ENCODE measurements around the gene TOM1L1.

Gene TOM1L1

DNA sequence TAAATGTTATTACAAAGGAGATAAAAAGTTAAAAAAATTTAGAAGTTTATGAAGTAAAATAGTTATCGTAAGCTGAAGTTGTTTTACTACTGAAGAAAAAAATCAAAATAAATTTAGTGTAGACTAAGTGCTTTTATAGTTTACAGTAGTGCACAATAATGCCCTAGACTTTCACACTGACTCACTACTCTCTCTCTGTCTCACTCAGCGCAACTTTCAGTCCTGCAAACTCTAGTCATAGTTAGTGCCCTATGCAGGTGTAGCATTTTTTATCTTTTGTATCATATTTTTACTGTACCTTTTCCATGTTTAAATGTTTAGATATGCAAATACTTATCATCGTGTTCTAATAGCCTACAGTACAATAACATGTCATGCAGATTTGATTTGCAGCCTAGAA, 17.7 kb upstream of the TOM1L1 start:
- H3K27ac Mint-ChIP-seq, result no peak overlapping the region
- H3K36me3 Mint-ChIP-seq (ENCODE audit: low read depth), result no peaks in the 10 kb centered on the region
- no peaks in the 10 kb centered on the region for H3K9me3 Mint-ChIP-seq
- H3K4me1 Mint-ChIP-seq, result no peaks in the 10 kb centered on the region
- no peak for DNase-seq
- no peak for ATAC-seq
- H3K4me3 Mint-ChIP-seq, result no peak overlapping the region
- no peaks in the 10 kb centered on the region for H3K27me3 Mint-ChIP-seq

DNA sequence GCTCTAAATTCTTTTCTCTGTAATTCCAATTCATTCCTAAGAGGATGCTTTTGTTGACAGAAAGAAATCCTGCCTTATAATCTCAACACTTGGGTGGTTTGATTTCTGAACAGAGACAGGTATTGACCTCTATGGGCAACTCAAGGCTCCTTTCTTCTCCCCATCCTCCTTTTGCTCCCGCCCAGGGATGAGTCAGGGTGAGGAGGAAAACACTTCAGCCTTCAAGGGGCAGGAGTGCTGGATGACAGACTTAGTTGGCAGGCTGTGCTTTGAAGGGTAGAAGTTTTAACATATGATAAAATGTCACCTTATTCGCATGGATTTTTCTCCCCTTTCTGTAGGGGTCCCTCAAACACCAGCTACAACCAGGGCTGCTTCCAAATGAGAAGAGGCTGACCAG, 16.7 kb upstream of the TOM1L1 start:
- Mint-ChIP-seq H3K9me3 (no peaks in the 10 kb centered on the region), H3K4me3 (no peak overlapping the region), H3K4me1 (no peaks in the 10 kb centered on the region), H3K27ac (no peak overlapping the region), H3K27me3 (no peaks in the 10 kb centered on the region), H3K36me3 (ENCODE audit: low read depth) (no peaks in the 10 kb centered on the region)
- ATAC-seq, result no peak
- DNase-seq, result no peak

DNA sequence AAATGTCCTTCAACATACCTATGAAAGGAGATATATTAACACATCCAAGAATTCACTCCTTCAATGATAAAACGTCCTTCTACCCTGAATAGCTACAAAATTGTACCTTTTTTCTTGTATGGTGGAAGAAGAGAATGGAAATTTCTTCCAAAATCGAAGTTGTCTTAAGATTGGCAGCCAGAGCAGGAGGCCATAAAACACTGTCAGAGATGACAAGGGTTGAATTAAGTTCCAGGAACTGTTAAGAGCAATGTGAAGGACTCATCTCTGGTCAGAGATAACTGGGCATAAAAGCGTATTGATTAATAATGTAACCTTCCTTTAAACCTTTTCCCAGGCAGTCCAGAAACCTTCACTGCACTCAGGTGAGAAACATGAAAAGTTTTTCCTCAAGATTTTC, 12.9 kb upstream of the TOM1L1 start:
- no peak overlapping the region for H3K4me3 Mint-ChIP-seq
- DNase-seq, result no peak
- H3K27me3 Mint-ChIP-seq, result no peaks in the 10 kb centered on the region
- H3K36me3 Mint-ChIP-seq (ENCODE audit: low read depth), result no peaks in the 10 kb centered on the region
- no peak for ATAC-seq
- H3K27ac Mint-ChIP-seq, result no peak overlapping the region
- no peaks in the 10 kb centered on the region for H3K9me3 Mint-ChIP-seq
- H3K4me1 Mint-ChIP-seq, result no peaks in the 10 kb centered on the region

GRCh38 chr17:54888254-54888653, 12.4 kb upstream of the TOM1L1 start:
- H3K36me3 Mint-ChIP-seq (ENCODE audit: low read depth), result no peaks in the 10 kb centered on the region
- H3K27me3 Mint-ChIP-seq, result peaks cover 2% of the 10 kb centered on the region
- ATAC-seq (no peak), DNase-seq (no peak)
- H3K4me3 Mint-ChIP-seq, result no peak overlapping the region
- no peaks in the 10 kb centered on the region for H3K9me3 Mint-ChIP-seq
- H3K4me1 Mint-ChIP-seq, result no peaks in the 10 kb centered on the region
- no peak overlapping the region for H3K27ac Mint-ChIP-seq

GRCh38 chr17:54888981-54889380, 11.7 kb upstream of the TOM1L1 start:
- H3K4me3 Mint-ChIP-seq, result no peak overlapping the region
- peaks cover 2% of the 10 kb centered on the region for H3K27me3 Mint-ChIP-seq
- DNase-seq, result no peak
- H3K36me3 Mint-ChIP-seq (ENCODE audit: low read depth), result no peaks in the 10 kb centered on the region
- no peak for ATAC-seq
- no peaks in the 10 kb centered on the region for H3K9me3 Mint-ChIP-seq
- no peaks in the 10 kb centered on the region for H3K4me1 Mint-ChIP-seq
- H3K27ac Mint-ChIP-seq, result no peak overlapping the region

DNA sequence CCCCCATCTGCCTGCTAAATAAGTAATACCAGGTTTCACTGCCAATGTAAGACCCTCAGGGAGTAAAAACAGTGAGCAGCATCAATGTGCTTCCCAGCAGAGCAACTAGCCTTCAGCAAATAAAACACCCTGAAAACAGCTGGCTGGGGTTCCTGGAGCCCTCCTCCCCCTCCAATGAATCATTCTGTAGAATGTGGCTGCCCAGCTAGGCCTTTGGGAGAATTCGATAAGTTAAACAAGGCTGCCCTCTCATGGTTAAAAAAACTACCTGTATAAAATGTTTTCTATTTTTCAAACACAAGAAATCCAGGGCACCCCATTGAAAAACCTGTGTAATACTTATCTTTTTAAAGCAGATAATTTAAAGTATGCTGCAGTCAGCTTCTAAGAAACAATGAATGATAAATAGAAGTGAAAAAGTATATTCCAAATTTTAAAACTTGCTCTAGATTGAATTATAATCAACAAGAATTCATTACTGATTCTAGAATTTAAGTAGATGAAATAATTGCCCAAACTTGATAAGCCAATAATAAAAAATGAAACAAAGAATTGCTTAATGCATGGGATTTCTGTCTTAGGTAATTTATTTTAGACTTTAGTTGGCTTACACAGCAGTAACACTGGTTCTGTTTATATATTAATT, 9.4 kb upstream of the TOM1L1 start:
- no peak overlapping the region for H3K4me3 Mint-ChIP-seq
- DNase-seq (no peak), ATAC-seq (peak; percentile 20)
- peaks cover 7% of the 10 kb centered on the region for H3K27me3 Mint-ChIP-seq
- H3K36me3 Mint-ChIP-seq (ENCODE audit: low read depth), result no peaks in the 10 kb centered on the region
- H3K27ac Mint-ChIP-seq, result no peak overlapping the region
- H3K4me1 Mint-ChIP-seq, result no peaks in the 10 kb centered on the region
- H3K9me3 Mint-ChIP-seq, result no peaks in the 10 kb centered on the region

DNA sequence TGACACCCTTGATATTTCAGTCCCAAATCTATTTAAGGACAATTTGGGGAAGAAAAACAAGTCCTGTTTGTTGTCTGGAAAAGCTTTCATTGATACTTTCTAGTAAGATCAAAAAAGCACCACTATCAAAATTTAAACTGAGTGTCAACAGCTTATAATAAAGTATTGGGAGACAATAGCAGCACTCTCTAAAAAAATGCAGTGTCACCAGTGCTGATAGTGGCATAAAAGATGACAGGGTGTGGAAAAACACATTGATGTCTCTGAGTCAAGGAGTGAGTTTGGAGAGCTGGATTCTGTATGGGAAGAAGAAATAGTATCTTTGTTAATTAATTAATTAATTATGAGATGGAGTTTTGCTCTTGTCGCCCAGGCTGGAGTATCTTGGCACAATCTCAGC, 8.3 kb upstream of the TOM1L1 start:
- H3K4me1 Mint-ChIP-seq, result no peaks in the 10 kb centered on the region
- H3K27me3 Mint-ChIP-seq, result peaks cover 13% of the 10 kb centered on the region
- H3K4me3 Mint-ChIP-seq, result no peak overlapping the region
- H3K36me3 Mint-ChIP-seq (ENCODE audit: low read depth), result no peaks in the 10 kb centered on the region
- ATAC-seq (no peak), DNase-seq (no peak)
- H3K9me3 Mint-ChIP-seq, result no peaks in the 10 kb centered on the region
- H3K27ac Mint-ChIP-seq, result no peak overlapping the region

DNA sequence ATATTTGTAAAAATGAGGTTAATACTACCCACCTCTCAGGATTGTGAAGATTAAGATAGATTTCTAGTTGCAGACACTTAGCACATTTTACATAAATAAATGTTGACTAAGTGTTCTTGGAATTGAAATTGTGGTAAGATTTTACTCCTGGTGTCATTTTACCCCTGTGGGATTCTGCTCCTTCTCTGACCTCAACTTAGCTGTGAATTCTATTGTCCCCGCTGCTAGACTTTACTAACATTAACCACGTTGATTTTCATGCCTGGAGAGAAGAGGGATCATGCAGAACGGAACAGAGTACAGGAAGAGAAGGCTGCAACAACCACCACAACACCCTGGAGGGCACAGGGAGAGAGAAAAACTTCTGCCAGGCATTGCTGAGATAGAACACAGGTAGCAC, 2.1 kb upstream of the TOM1L1 start:
- Mint-ChIP-seq H3K4me3 (no peak overlapping the region), H3K27me3 (peaks cover 45% of the 10 kb centered on the region), H3K9me3 (no peaks in the 10 kb centered on the region), H3K4me1 (peaks cover 6% of the 10 kb centered on the region), H3K36me3 (ENCODE audit: low read depth) (no peaks in the 10 kb centered on the region), H3K27ac (no peak overlapping the region)
- no peak for DNase-seq
- no peak for ATAC-seq

DNA sequence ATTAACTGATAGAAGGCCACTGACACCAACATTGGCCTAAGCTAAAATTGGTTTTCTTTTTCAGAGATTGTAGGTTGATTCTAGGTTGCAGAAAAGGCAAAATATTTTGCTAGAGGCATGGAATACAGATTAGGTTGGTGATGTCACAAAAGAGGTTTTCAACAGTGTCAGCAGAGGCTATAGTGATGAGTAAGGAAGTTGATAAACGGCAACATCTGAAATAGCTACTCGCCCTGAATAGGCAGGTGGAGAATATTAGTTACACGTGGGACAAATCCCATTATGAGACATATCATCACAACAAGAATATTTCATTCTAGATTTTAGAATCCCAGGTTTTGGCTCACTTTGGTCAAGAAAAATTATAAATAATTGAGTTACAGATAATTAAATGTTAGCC, 1.5 kb upstream of the TOM1L1 start:
- Mint-ChIP-seq H3K36me3 (ENCODE audit: low read depth) (no peaks in the 10 kb centered on the region), H3K27me3 (peaks cover 44% of the 10 kb centered on the region), H3K27ac (no peak overlapping the region), H3K4me1 (peaks cover 6% of the 10 kb centered on the region), H3K9me3 (no peaks in the 10 kb centered on the region), H3K4me3 (no peak overlapping the region)
- DNase-seq (no peak), ATAC-seq (no peak)

GRCh38 chr17:54899721-54900456, 763 bp upstream of the TOM1L1 start:
- DNase-seq, result no peak
- no peak for ATAC-seq
- Mint-ChIP-seq H3K27ac (no peak overlapping the region), H3K36me3 (ENCODE audit: low read depth) (no peaks in the 10 kb centered on the region), H3K27me3 (peaks cover 44% of the 10 kb centered on the region), H3K4me3 (no peak overlapping the region), H3K4me1 (peaks cover 6% of the 10 kb centered on the region), H3K9me3 (no peaks in the 10 kb centered on the region)

DNA sequence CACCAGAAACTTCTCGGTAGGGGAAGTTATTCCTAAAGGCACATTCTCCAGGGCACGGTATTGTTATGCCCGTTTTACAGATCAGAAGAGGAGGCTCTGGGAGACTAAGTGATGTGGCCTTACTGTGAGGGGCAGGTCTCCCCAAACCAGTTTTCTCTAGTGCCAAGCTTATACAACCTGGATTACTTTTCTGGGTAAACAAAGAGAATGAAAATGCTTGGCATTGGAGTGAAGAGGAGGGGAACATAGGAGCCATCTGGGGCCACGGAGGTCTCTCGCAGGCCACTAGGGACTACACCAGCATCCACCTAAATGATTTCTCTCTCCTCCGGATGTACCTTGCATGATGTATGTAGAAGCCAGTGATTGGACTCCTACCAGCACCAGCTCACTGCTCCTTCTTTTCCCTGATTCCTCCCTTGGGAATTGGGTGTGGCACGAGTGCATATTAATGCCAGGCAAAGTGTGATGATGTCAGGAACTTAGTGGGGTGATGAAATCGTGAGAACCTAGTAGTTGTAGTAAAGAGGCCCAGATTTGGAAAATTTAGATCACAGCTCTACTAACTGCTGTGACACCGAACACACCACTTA, 674 bp downstream of the TOM1L1 start:
- peaks cover 41% of the 10 kb centered on the region for H3K27me3 Mint-ChIP-seq
- no peak overlapping the region for H3K27ac Mint-ChIP-seq
- H3K36me3 Mint-ChIP-seq (ENCODE audit: low read depth), result no peaks in the 10 kb centered on the region
- no peaks in the 10 kb centered on the region for H3K9me3 Mint-ChIP-seq
- DNase-seq (no peak), ATAC-seq (no peak)
- peaks cover 6% of the 10 kb centered on the region for H3K4me1 Mint-ChIP-seq
- peak overlapping the region; percentile 19 for H3K4me3 Mint-ChIP-seq

DNA sequence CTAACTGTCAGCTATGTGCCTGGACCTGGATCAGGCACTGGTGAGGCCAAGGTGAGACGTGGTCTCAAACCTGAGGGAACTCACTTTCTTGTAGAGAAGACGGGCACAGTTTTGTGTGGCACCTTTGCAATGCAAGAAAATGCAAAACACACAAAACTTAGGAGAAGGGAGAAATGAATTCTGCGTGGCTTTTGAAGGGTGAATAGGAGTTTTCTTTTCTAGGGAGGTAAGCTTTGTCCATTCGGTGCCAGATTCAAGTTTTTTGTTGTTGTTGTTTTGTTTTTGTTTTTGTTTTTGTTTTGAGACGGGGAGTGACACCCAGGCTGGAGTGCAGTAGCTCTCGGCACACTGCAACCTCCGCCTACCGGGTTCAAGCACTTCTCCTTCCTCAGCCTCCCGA, 1.4 kb downstream of the TOM1L1 start:
- no peak for ATAC-seq
- no peak overlapping the region for H3K27ac Mint-ChIP-seq
- no peaks in the 10 kb centered on the region for H3K9me3 Mint-ChIP-seq
- peaks cover 35% of the 10 kb centered on the region for H3K27me3 Mint-ChIP-seq
- H3K36me3 Mint-ChIP-seq (ENCODE audit: low read depth), result no peaks in the 10 kb centered on the region
- DNase-seq, result no peak
- peaks cover 6% of the 10 kb centered on the region for H3K4me1 Mint-ChIP-seq
- no peak overlapping the region for H3K4me3 Mint-ChIP-seq

DNA sequence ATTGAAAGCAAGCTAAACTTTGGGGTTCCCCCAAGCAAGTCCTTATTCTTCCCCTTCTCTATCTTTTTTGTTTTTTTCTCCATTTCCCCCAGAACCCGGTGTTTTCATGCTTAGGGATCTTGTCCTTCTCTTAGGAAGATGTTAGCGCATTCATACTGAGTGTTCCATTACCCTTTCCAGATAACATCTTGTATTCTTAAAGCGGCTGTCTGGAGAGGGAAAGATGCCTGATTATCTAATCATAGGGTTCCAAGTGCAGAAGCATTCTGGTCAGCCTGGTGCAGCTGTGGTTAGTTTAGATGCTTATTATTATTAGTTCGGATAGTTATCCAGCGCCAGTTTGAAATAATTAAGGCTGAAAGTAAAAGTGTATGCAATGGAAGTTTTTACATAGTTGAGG, 2.0 kb downstream of the TOM1L1 start:
- Mint-ChIP-seq H3K9me3 (no peaks in the 10 kb centered on the region), H3K4me1 (peaks cover 6% of the 10 kb centered on the region), H3K4me3 (no peak overlapping the region), H3K36me3 (ENCODE audit: low read depth) (no peaks in the 10 kb centered on the region), H3K27me3 (peaks cover 35% of the 10 kb centered on the region), H3K27ac (no peak overlapping the region)
- ATAC-seq (no peak), DNase-seq (no peak)

- DNase-seq (no peak), ATAC-seq (no peak)
- Mint-ChIP-seq H3K27ac (no peak overlapping the region), H3K4me1 (peaks cover 6% of the 10 kb centered on the region), H3K9me3 (no peaks in the 10 kb centered on the region), H3K4me3 (no peak overlapping the region), H3K27me3 (peaks cover 32% of the 10 kb centered on the region), H3K36me3 (ENCODE audit: low read depth) (no peaks in the 10 kb centered on the region)
Observed at GRCh38 chr17:54903375-54903774, 2.7 kb downstream of the TOM1L1 start.

DNA sequence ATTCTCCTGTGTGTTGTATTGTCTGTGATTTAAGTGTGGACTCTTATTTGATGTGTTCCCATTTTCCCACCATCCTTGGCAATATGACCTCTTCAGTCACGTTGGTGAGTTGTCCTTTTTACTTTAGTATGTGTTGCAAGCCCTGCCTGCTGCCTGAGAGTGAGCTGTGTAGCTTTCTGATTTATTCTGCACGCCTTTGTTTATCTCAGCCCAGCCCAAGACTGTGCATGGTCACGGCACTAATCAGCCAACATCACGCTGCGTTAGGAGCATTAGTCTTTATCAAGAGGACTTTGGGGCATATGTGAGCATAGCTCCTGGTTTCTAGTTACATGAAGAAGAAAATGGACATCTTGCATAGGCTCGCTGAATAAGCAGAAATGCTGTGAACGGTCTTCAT, 6.0 kb downstream of the TOM1L1 start:
- Mint-ChIP-seq H3K9me3 (no peaks in the 10 kb centered on the region), H3K4me1 (no peaks in the 10 kb centered on the region), H3K27ac (no peak overlapping the region), H3K27me3 (peaks cover 7% of the 10 kb centered on the region), H3K36me3 (ENCODE audit: low read depth) (no peaks in the 10 kb centered on the region), H3K4me3 (no peak overlapping the region)
- ATAC-seq (no peak), DNase-seq (no peak)

Measured in activated naive CD8-positive, alpha-beta T cell treated with anti-CD3 and anti-CD28 coated beads, Interleukin-2, amount 50 U/mL, for 24 hours (primary cell).